HUES48 (cell line): ENCODE data around the gene DAB1.

Experiments
- H3K27ac ChIP-seq: one replicate; pipeline ENCODE4 v1.7.0; 2013; ENCODE audit warnings: low read depth, low read length, inconsistent platforms
- H3K27me3 ChIP-seq: 2 replicates; pipeline ENCODE4 v1.6.1; 2013; ENCODE audit warnings: mild to moderate bottlenecking, low read length; ENCODE audit not compliant: control insufficient read depth, insufficient read depth
- H3K36me3 ChIP-seq: 2 replicates; pipeline ENCODE4 v1.6.1; 2013; ENCODE audit warnings: low read length; ENCODE audit not compliant: control insufficient read depth, insufficient read depth
- H3K4me1 ChIP-seq: 2 replicates; pipeline ENCODE4 v1.6.1; 2013; ENCODE audit warnings: mild to moderate bottlenecking, low read length; ENCODE audit not compliant: control insufficient read depth, insufficient read depth
- H3K4me3 ChIP-seq: 2 replicates; pipeline ENCODE4 v1.5.1; 2013; ENCODE audit warnings: mild to moderate bottlenecking, low read depth, low read length
- H3K9ac ChIP-seq: 2 replicates; pipeline ENCODE4 v1.6.1; 2013; ENCODE audit warnings: mild to moderate bottlenecking, low read depth, low read length, moderate library complexity
- H3K9me3 ChIP-seq: 2 replicates; pipeline ENCODE4 v1.6.1; 2013; ENCODE audit warnings: low read length; ENCODE audit not compliant: control insufficient read depth, insufficient read depth

The DAB1 gene

GRCh38 chr1:57302812-57303596 is 120.9 kb downstream of the DAB1 start:
- Histone ChIP-seq H3K9ac (no peak overlapping the region), H3K27ac (no peak overlapping the region), H3K36me3 (no peaks in the 10 kb centered on the region), H3K4me1 (peaks cover 11% of the 10 kb centered on the region; the same call in 1 of the 2 replicates), H3K9me3 (no peaks in the 10 kb centered on the region), H3K4me3 (no peak overlapping the region), H3K27me3 (no peaks in the 10 kb centered on the region)

GRCh38 chr1:57300186-57300585 is 123.7 kb downstream of the DAB1 start:
- H3K4me3 ChIP-seq, result no peak overlapping the region
- no peaks in the 10 kb centered on the region for H3K27me3 ChIP-seq
- H3K27ac ChIP-seq, result no peak overlapping the region
- H3K4me1 ChIP-seq, result peaks cover 11% of the 10 kb centered on the region; the same call in 1 of the 2 replicates
- no peaks in the 10 kb centered on the region for H3K9me3 ChIP-seq
- H3K9ac ChIP-seq, result no peak overlapping the region
- no peaks in the 10 kb centered on the region for H3K36me3 ChIP-seq

GRCh38 chr1:57296726-57297250 is 127.1 kb downstream of the DAB1 start:
- no peak overlapping the region for H3K9ac ChIP-seq
- no peaks in the 10 kb centered on the region for H3K36me3 ChIP-seq
- H3K4me3 ChIP-seq, result no peak overlapping the region
- H3K27me3 ChIP-seq, result no peaks in the 10 kb centered on the region
- no peak overlapping the region for H3K27ac ChIP-seq
- H3K9me3 ChIP-seq, result no peaks in the 10 kb centered on the region
- no peaks in the 10 kb centered on the region for H3K4me1 ChIP-seq

DNA sequence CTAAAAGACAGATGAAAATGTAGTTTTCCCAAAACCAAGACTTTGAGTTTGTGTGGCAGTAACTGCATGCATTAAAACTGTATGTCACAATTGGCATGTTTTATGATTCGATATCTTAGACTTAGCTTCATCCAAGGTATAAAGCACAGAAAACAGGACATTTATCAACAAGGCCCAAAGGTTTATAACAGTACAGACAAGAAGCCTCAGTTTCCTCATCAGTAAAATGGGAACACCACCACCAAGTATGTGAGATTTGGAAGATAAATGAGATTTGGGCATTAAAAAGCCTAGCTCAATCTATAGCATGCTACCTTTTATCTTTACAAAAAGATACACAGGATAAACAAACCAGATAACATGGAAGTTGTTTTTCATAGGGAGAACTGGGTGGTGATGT is 128.5 kb downstream of the DAB1 start:
- Histone ChIP-seq H3K9me3 (no peaks in the 10 kb centered on the region), H3K4me1 (no peaks in the 10 kb centered on the region)

DNA sequence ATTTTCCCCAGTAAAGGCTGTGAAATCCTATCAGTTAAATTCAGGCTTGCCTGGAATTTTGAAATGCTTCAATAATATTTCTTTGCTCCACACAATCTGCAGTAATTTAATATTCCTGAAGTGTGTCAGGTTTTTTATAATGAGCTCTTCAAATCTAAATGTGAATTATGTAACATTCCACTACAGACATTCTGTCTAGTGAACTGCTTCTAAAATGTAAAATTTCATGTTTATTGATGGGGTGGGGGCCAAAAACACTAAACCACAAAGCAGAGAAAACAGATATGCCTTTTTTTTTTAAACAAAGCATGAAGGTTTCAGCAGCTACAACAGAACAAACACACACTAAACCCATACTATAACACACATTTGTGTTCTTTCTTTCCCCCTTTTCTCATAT is 129.7 kb downstream of the DAB1 start:
- Histone ChIP-seq H3K4me3 (no peak overlapping the region), H3K9me3 (no peaks in the 10 kb centered on the region), H3K4me1 (no peaks in the 10 kb centered on the region)

More for the DNA sequence above, 128.5 kb downstream of the DAB1 start:
- H3K9ac ChIP-seq, result no peak overlapping the region
- no peaks in the 10 kb centered on the region for H3K27me3 ChIP-seq
- H3K4me3 ChIP-seq, result no peak overlapping the region
- no peak overlapping the region for H3K27ac ChIP-seq
- no peaks in the 10 kb centered on the region for H3K36me3 ChIP-seq

GRCh38 chr1:57293214-57293613 is 130.6 kb downstream of the DAB1 start:
- Histone ChIP-seq H3K4me3 (no peak overlapping the region), H3K4me1 (no peaks in the 10 kb centered on the region), H3K9ac (no peak overlapping the region), H3K36me3 (no peaks in the 10 kb centered on the region), H3K9me3 (no peaks in the 10 kb centered on the region), H3K27ac (no peak overlapping the region), H3K27me3 (no peaks in the 10 kb centered on the region)

More for the DNA sequence above, 129.7 kb downstream of the DAB1 start:
- H3K27me3 ChIP-seq, result no peaks in the 10 kb centered on the region
- no peaks in the 10 kb centered on the region for H3K36me3 ChIP-seq
- H3K9ac ChIP-seq, result no peak overlapping the region
- H3K27ac ChIP-seq, result no peak overlapping the region

DNA sequence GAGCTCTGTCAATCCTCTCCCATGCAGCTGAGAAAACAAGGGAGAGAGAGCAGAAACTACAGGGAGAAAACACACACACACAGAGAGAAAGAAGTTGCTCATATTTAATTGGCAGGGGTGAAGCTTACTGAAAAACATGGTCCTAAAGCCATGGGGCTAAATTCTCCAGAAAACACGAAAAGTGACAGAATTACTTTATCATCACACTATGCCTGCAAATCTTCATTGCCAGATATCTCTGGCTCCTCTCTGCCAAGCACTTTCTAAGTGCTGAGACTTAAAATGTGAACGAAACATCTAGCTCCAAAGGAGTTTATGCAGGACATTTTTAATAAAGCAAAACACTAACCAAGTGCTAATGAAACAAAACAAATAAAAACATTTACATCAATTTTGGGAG is 134.1 kb downstream of the DAB1 start:
- H3K27ac ChIP-seq, result no peak overlapping the region
- H3K27me3 ChIP-seq, result no peaks in the 10 kb centered on the region
- H3K9me3 ChIP-seq, result no peaks in the 10 kb centered on the region
- H3K9ac ChIP-seq, result no peak overlapping the region
- H3K4me1 ChIP-seq, result no peaks in the 10 kb centered on the region
- no peak overlapping the region for H3K4me3 ChIP-seq
- no peaks in the 10 kb centered on the region for H3K36me3 ChIP-seq

- Histone ChIP-seq H3K27me3 (no peaks in the 10 kb centered on the region), H3K4me1 (no peaks in the 10 kb centered on the region), H3K9me3 (no peaks in the 10 kb centered on the region), H3K9ac (no peak overlapping the region), H3K27ac (no peak overlapping the region), H3K36me3 (no peaks in the 10 kb centered on the region), H3K4me3 (no peak overlapping the region)
Measured at GRCh38 chr1:57285992-57286391, 137.9 kb downstream of the DAB1 start.

GRCh38 chr1:57282411-57282810 is 141.4 kb downstream of the DAB1 start:
- H3K27me3 ChIP-seq, result no peaks in the 10 kb centered on the region
- no peak overlapping the region for H3K4me3 ChIP-seq
- no peak overlapping the region for H3K27ac ChIP-seq
- H3K9me3 ChIP-seq, result no peaks in the 10 kb centered on the region
- no peaks in the 10 kb centered on the region for H3K36me3 ChIP-seq
- H3K9ac ChIP-seq, result no peak overlapping the region
- H3K4me1 ChIP-seq, result no peaks in the 10 kb centered on the region

- Histone ChIP-seq H3K4me1 (no peaks in the 10 kb centered on the region), H3K9me3 (no peaks in the 10 kb centered on the region), H3K36me3 (no peaks in the 10 kb centered on the region), H3K27me3 (no peaks in the 10 kb centered on the region), H3K4me3 (no peak overlapping the region), H3K9ac (no peak overlapping the region), H3K27ac (peak overlapping the region; percentile 72)
Measured at GRCh38 chr1:57281324-57281723, 142.5 kb downstream of the DAB1 start.

DNA sequence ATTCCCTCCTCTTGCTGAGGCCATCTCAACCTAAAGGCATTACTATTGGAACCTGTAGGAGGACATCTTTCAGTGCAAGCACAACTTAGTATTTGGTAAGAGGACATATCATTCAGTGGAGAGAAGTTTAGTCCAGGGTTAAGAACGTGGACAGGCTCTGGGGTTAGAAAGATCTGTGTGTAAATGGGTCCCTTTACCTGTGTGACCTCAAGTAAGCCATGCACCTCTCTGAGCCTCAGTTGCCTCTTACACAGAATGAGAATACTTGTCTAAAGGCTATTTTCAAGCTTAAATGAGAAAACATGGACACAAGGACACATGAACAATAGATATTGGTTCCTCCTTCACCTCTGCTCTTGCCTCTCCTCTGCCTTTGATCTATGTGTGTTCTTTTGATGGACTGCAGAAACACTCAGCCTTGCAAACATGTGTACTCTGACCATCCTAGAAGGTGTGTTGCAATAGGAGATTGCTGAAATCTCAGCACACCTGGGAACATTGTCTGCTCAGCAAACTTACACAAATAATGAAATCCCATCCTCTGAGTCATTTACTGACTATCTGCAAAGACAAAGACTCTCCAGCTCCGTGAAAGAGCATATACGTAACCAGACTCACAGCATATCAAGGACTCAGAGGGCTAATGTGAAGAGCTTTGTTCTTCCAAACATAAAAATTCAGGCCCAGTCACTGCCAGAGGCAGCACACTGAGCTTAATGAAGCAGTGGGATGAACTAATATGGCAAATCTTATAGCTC is 143.8 kb downstream of the DAB1 start:
- Histone ChIP-seq H3K4me3 (no peak overlapping the region), H3K9me3 (no peaks in the 10 kb centered on the region), H3K36me3 (no peaks in the 10 kb centered on the region), H3K4me1 (no peaks in the 10 kb centered on the region), H3K27me3 (no peaks in the 10 kb centered on the region), H3K27ac (peak overlapping the region; percentile 72), H3K9ac (no peak overlapping the region)
